Calu3 (cell line): ENCODE data around the gene KDM8. TPM values are rescaled to one million over a fixed set of nuclear protein-coding genes. Genes with fewer than 3 reads are reported as not detected.
"Not testable (repeated sequence)": the region's sequence is repeated elsewhere in the genome, so short reads cannot be mapped to it uniquely, and the experiment has no call there.

Source experiments
- BruUV-seq: library from RNA; stranded (reverse); fragments of 400-500 nt; replicated peaks from 2 replicates; lab custom pipeline; 2021; lab: Mats Ljungman, UMichigan
- CTCF ChIA-PET: fragments of 300-600 bp; sonication (Branson Sonifier 250); formaldehyde crosslinking; loops from one replicate; lab custom pipeline; 2022; ENCODE audit warnings: antibody characterized with exemption; lab: Charles Lee
- DNase-seq: peaks from one replicate; pipeline ENCODE4 v3.0.0; 2022
- H3K27ac Mint-ChIP-seq: one replicate; pipeline ENCODE4 v1.8.0; 2022; ENCODE audit warnings: mixed read lengths; ENCODE audit not compliant: unreplicated experiment
- H3K27me3 Mint-ChIP-seq: one replicate; pipeline ENCODE4 v1.8.0; 2022; ENCODE audit warnings: mixed read lengths; ENCODE audit not compliant: unreplicated experiment
- H3K36me3 Mint-ChIP-seq: one replicate; pipeline ENCODE4 v1.8.0; 2022; ENCODE audit warnings: mild to moderate bottlenecking, moderate library complexity, mixed read lengths; ENCODE audit not compliant: insufficient read depth, unreplicated experiment
- H3K4me1 Mint-ChIP-seq: one replicate; pipeline ENCODE4 v1.8.0; 2022; ENCODE audit warnings: mild to moderate bottlenecking, low read depth, mixed read lengths; ENCODE audit not compliant: unreplicated experiment
- H3K4me3 Mint-ChIP-seq: one replicate; pipeline ENCODE4 v1.8.0; 2022; ENCODE audit warnings: mild to moderate bottlenecking, low read depth, moderate library complexity, mixed read lengths; ENCODE audit not compliant: unreplicated experiment
- H3K9me3 Mint-ChIP-seq: one replicate; pipeline ENCODE4 v1.8.0; 2022; ENCODE audit warnings: low read depth, mixed read lengths; ENCODE audit not compliant: unreplicated experiment
- CTCF ChIP-seq: fragments of 200-600 bp; IDR thresholded peaks from one replicate; pipeline ENCODE4 v1.8.0; 2022; ENCODE audit warnings: antibody characterized with exemption; ENCODE audit not compliant: unreplicated experiment
- intact Hi-C: fragments of 100-400 bp; cut with micrococcal nuclease; formaldehyde crosslinking; loops from one replicate; pipeline ENCODE4 v1.10.0; 2022; ENCODE audit not compliant: unreplicated experiment
- total RNA-seq: library from RNA; stranded (reverse); gene quantifications from 2 replicates; pipeline ENCODE4 v1.2.3, GENCODE V29; 2022

Gene KDM8
- total RNA-seq, 1 experiment from 2014 or later = 8.4 TPM

- Mint-ChIP-seq H3K4me1 (peaks cover 59% of the 10 kb centered on the region), H3K27me3 (no peaks in the 10 kb centered on the region), H3K9me3 (no peaks in the 10 kb centered on the region), H3K27ac (no peak overlapping the region), H3K36me3 (peaks cover 20% of the 10 kb centered on the region), H3K4me3 (no peak overlapping the region)
- DNase-seq = no peak
- no peak for TF ChIP-seq CTCF
- CTCF ChIA-PET = interaction anchor here (0.5 to 0.6 kb wide), 2 partner anchors 11 to 14 kb away, joined by 3 to 4 read pairs; no protein-coding TSS in a partner anchor
- intact Hi-C loops = loop anchor here (2.0 kb wide), 1 partner anchor 105 kb away; no protein-coding TSS in a partner anchor
- no TSS peak for BruUV-seq
Observed at GRCh38 chr16:27259710-27260109, 56.4 kb downstream of the KDM8 start.

GRCh38 chr16:27262904-27263423 is 59.6 kb downstream of the KDM8 start:
- DNase-seq, intact Hi-C loops, H3K27ac Mint-ChIP-seq, BruUV-seq, H3K27me3 Mint-ChIP-seq, H3K4me3 Mint-ChIP-seq, H3K9me3 Mint-ChIP-seq: not testable (repeated sequence)
- CTCF ChIA-PET = interaction anchor here (1.4 kb wide), 1 partner anchor 105 kb away, joined by 3 read pairs; no protein-coding TSS in a partner anchor
- H3K4me1 Mint-ChIP-seq = peaks cover 59% of the 10 kb centered on the region
- peaks cover 17% of the 10 kb centered on the region for H3K36me3 Mint-ChIP-seq

- intact Hi-C loops = loop anchor here (2.0 kb wide), 1 partner anchor 51 kb away; no protein-coding TSS in a partner anchor
Observed at GRCh38 chr16:27264151-27264550, 60.8 kb downstream of the KDM8 start.

GRCh38 chr16:27265982-27266381 is 62.7 kb downstream of the KDM8 start:
- CTCF ChIA-PET = no interaction called here

More at GRCh38 chr16:27264151-27264550, 60.8 kb downstream of the KDM8 start:
- TF ChIP-seq CTCF = no peak
- Mint-ChIP-seq H3K27ac (peak overlapping the region; percentile 70), H3K4me3 (peak overlapping the region; percentile 33), H3K9me3 (no peaks in the 10 kb centered on the region), H3K36me3 (peaks cover 29% of the 10 kb centered on the region), H3K4me1 (peaks cover 54% of the 10 kb centered on the region), H3K27me3 (no peaks in the 10 kb centered on the region)
- CTCF ChIA-PET = interaction anchor here (0.8 to 1.8 kb wide), 4 partner anchors 10 to 104 kb away, joined by 3 to 5 read pairs (median 3); no protein-coding TSS in a partner anchor
- DNase-seq = peak; percentile 63
- no TSS peak for BruUV-seq

More at GRCh38 chr16:27265982-27266381, 62.7 kb downstream of the KDM8 start:
- Mint-ChIP-seq H3K4me3 (no peak overlapping the region), H3K36me3 (peaks cover 37% of the 10 kb centered on the region), H3K27ac (peak overlapping the region; percentile 10), H3K4me1 (peaks cover 58% of the 10 kb centered on the region), H3K27me3 (no peaks in the 10 kb centered on the region), H3K9me3 (no peaks in the 10 kb centered on the region)
- no peak for DNase-seq
- intact Hi-C loops = loop anchor here (2.0 kb wide), 1 partner anchor 49 kb away; no protein-coding TSS in a partner anchor
- no peak for TF ChIP-seq CTCF
- BruUV-seq = no TSS peak
